ENCODE measurements around the gene PIEZO2. TPM values are rescaled to one million over a fixed set of nuclear protein-coding genes. Genes with fewer than 3 reads are reported as not detected.

The PIEZO2 gene
- total RNA-seq, 1 donor from 2014 or later, result 134 TPM

GRCh38 chr18:10985689-10986088, 163.7 kb downstream of the PIEZO2 start:
- Mint-ChIP-seq H3K36me3 (ENCODE audit: unreplicated experiment) (peaks cover 38% of the 10 kb centered on the region), H3K4me3 (ENCODE audit: unreplicated experiment) (no peak overlapping the region), H3K4me1 (ENCODE audit: unreplicated experiment) (peaks cover 20% of the 10 kb centered on the region), H3K9me3 (ENCODE audit: unreplicated experiment) (peaks cover 51% of the 10 kb centered on the region), H3K27ac (ENCODE audit: unreplicated experiment) (no peak overlapping the region), H3K27me3 (ENCODE audit: unreplicated experiment) (no peaks in the 10 kb centered on the region)
- DNase-seq (ENCODE audit: extremely low spot score, unreplicated experiment), result no peak
- TF ChIP-seq, protein P1, sequence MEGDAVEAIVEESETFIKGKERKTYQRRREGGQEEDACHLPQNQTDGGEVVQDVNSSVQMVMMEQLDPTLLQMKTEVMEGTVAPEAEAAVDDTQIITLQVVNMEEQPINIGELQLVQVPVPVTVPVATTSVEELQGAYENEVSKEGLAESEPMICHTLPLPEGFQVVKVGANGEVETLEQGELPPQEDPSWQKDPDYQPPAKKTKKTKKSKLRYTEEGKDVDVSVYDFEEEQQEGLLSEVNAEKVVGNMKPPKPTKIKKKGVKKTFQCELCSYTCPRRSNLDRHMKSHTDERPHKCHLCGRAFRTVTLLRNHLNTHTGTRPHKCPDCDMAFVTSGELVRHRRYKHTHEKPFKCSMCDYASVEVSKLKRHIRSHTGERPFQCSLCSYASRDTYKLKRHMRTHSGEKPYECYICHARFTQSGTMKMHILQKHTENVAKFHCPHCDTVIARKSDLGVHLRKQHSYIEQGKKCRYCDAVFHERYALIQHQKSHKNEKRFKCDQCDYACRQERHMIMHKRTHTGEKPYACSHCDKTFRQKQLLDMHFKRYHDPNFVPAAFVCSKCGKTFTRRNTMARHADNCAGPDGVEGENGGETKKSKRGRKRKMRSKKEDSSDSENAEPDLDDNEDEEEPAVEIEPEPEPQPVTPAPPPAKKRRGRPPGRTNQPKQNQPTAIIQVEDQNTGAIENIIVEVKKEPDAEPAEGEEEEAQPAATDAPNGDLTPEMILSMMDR (IDR thresholded peaks at IDR 0.05), result no peak

DNA sequence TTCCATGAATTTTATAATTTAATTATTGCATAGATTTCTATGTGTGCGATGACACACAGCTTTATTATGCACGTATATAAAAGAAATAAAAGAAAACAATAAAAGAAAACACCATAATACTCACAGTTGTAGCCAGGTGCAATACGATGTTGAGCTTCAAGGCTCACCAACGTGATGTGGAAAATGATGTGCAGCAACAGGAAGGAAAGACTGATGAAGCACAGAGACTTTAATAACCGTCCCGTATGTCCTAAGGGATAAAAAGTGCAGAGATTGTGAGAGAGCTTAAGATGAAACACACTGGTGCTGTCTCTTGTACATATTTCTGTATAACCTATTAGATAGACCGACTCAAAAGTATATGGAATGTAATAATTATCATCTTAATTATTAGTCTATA, 170.0 kb downstream of the PIEZO2 start:
- Mint-ChIP-seq H3K4me3 (ENCODE audit: unreplicated experiment) (no peak overlapping the region), H3K36me3 (ENCODE audit: unreplicated experiment) (peaks cover 30% of the 10 kb centered on the region), H3K27ac (ENCODE audit: unreplicated experiment) (no peak overlapping the region), H3K4me1 (ENCODE audit: unreplicated experiment) (peaks cover 36% of the 10 kb centered on the region), H3K27me3 (ENCODE audit: unreplicated experiment) (no peaks in the 10 kb centered on the region), H3K9me3 (ENCODE audit: unreplicated experiment) (peaks cover 14% of the 10 kb centered on the region)
- no peak for DNase-seq (ENCODE audit: extremely low spot score, unreplicated experiment)
- TF ChIP-seq, protein P1 (IDR thresholded peaks at IDR 0.05), result no peak

GRCh38 chr18:10977042-10977441, 172.3 kb downstream of the PIEZO2 start:
- Mint-ChIP-seq H3K27me3 (ENCODE audit: unreplicated experiment) (no peaks in the 10 kb centered on the region), H3K4me1 (ENCODE audit: unreplicated experiment) (peaks cover 27% of the 10 kb centered on the region), H3K4me3 (ENCODE audit: unreplicated experiment) (no peak overlapping the region), H3K9me3 (ENCODE audit: unreplicated experiment) (no peaks in the 10 kb centered on the region), H3K27ac (ENCODE audit: unreplicated experiment) (no peak overlapping the region), H3K36me3 (ENCODE audit: unreplicated experiment) (peaks cover 26% of the 10 kb centered on the region)
- no peak for DNase-seq (ENCODE audit: extremely low spot score, unreplicated experiment)
- TF ChIP-seq, protein P1 (IDR thresholded peaks at IDR 0.05), result no peak

DNA sequence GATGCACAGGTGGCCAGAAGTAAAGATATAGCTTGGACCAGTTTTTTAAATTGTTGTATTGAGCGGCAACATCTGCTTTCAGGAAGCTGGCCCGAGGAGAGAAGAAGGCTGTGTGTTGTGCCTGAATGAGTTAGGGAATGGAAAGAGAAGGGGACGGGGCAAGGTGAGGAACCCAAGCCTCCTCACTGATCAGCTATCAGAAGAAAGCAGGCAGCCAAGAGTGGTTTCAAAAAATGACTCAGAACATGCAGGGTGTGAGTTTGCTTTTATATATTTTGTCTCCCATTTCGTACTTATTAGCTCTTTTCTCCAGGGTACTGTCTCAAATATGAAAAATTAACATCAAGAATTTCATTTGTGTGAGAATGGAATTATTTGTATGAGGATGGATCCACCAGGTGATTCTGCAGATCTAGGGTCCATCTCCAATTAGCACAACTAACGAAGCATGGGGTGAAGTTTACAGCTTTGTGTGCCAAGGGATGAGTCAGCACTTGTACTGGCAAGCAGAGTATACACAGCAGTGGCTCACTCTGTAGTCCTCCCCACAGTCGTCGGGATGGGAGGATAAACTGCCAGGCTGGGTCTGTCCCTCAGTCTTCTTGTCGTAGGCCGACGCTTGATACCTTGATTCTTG, 175.7 kb downstream of the PIEZO2 start:
- H3K36me3 Mint-ChIP-seq (ENCODE audit: unreplicated experiment), result peaks cover 29% of the 10 kb centered on the region
- no peak overlapping the region for H3K27ac Mint-ChIP-seq (ENCODE audit: unreplicated experiment)
- H3K27me3 Mint-ChIP-seq (ENCODE audit: unreplicated experiment), result no peaks in the 10 kb centered on the region
- peaks cover 5% of the 10 kb centered on the region for H3K9me3 Mint-ChIP-seq (ENCODE audit: unreplicated experiment)
- H3K4me1 Mint-ChIP-seq (ENCODE audit: unreplicated experiment), result peaks cover 23% of the 10 kb centered on the region
- no peak for DNase-seq (ENCODE audit: extremely low spot score, unreplicated experiment)
- TF ChIP-seq, protein P1 (IDR thresholded peaks at IDR 0.05), result no peak
- no peak overlapping the region for H3K4me3 Mint-ChIP-seq (ENCODE audit: unreplicated experiment)

DNA sequence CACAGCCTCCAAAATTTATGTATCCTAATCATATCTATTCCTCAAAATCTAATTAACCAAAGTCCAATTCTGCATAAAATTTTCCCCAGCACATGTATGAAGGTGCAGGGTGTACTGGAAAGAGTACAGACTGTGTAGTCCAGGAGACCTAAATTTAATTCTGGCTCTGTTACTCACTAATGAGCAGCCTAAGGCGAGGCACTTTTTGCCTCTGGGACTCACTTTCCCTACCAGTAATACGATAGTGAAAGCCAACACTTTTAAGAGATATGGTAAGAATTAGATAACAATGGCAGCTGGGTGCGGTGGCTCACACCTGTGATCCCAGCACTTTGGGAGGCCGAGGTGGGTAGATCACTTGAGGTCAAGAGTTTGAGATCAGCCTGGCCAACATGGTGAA, 177.7 kb downstream of the PIEZO2 start:
- H3K27ac Mint-ChIP-seq (ENCODE audit: unreplicated experiment), result no peak overlapping the region
- DNase-seq (ENCODE audit: extremely low spot score, unreplicated experiment), result no peak
- peaks cover 5% of the 10 kb centered on the region for H3K9me3 Mint-ChIP-seq (ENCODE audit: unreplicated experiment)
- H3K27me3 Mint-ChIP-seq (ENCODE audit: unreplicated experiment), result no peaks in the 10 kb centered on the region
- peaks cover 27% of the 10 kb centered on the region for H3K36me3 Mint-ChIP-seq (ENCODE audit: unreplicated experiment)
- H3K4me3 Mint-ChIP-seq (ENCODE audit: unreplicated experiment), result no peak overlapping the region
- TF ChIP-seq, protein P1 (IDR thresholded peaks at IDR 0.05), result no peak
- peaks cover 17% of the 10 kb centered on the region for H3K4me1 Mint-ChIP-seq (ENCODE audit: unreplicated experiment)
